PFSK-1 (cell line): ENCODE results near the gene PPP2R5B.

Experiments
- FOXP2 ChIP-seq: optimal IDR thresholded peaks from 2 replicates; pipeline ENCODE3; 2011; ENCODE audit warnings: borderline replicate concordance, control low read depth, inconsistent platforms; ENCODE audit not compliant: insufficient read depth; ENCODE audit errors: extremely low read length, extremely low read depth
- POLR2AphosphoS5 ChIP-seq: IDR thresholded peaks from 2 replicates; pipeline ENCODE4 v1.6.1; 2012; ENCODE audit warnings: low read depth, mild to moderate bottlenecking, control low read depth, low read length, moderate library complexity
- REST ChIP-seq, 2 experiments: IDR thresholded peaks; 2 replicates each; pipeline versions ENCODE4 v1.6.1 to v1.8.0; 2011 to 2012; ENCODE audit warnings: low read depth in 2 of 2, low read length in 2 of 2, control low read depth in 1 of 2, inconsistent platforms in 1 of 2, mild to moderate bottlenecking in 1 of 2, moderate library complexity in 1 of 2; ENCODE audit not compliant: insufficient read depth in 1 of 2
- SIN3A ChIP-seq: IDR thresholded peaks from 2 replicates; pipeline ENCODE4 v1.6.1; 2012; ENCODE audit warnings: mild to moderate bottlenecking, low read length, moderate library complexity, borderline replicate concordance; ENCODE audit not compliant: insufficient read depth
- TAF1 ChIP-seq: IDR thresholded peaks from 2 replicates; pipeline ENCODE4 v1.6.1; 2012; ENCODE audit warnings: low read length, control low read depth, borderline replicate concordance; ENCODE audit not compliant: insufficient read depth

The PPP2R5B gene

GRCh38 chr11:64887234-64887756 is 37.2 kb upstream of the PPP2R5B start:
- no peak for TF ChIP-seq REST (IDR thresholded peaks at IDR 0.05; ENCODE audit: insufficient read depth in 1 of 2, low read depth in 2 of 2, low read length in 2 of 2)
- TF ChIP-seq TAF1, result no peak
- TF ChIP-seq SIN3A, result no peak
- TF ChIP-seq FOXP2, result no peak
- TF ChIP-seq POLR2AphosphoS5, result no peak

- TF ChIP-seq POLR2AphosphoS5 (peak; percentile 50; the same call in 1 of the 2 replicates), FOXP2 (no peak)
These were observed 36.6 kb upstream of the PPP2R5B start for GRCh38 chr11:64887757-64888405.

- TF ChIP-seq POLR2AphosphoS5, result no peak
- TF ChIP-seq FOXP2, result no peak
- no peak for TF ChIP-seq REST (IDR thresholded peaks at IDR 0.05; ENCODE audit: insufficient read depth in 1 of 2, low read depth in 2 of 2, low read length in 2 of 2)
- TF ChIP-seq SIN3A, result no peak
- TF ChIP-seq TAF1, result no peak
These were observed 36.1 kb upstream of the PPP2R5B start for GRCh38 chr11:64888406-64888728.

GRCh38 chr11:64888729-64889511 is 35.6 kb upstream of the PPP2R5B start:
- TF ChIP-seq SIN3A (no peak), POLR2AphosphoS5 (no peak), REST (IDR thresholded peaks at IDR 0.05; ENCODE audit: insufficient read depth in 1 of 2, low read depth in 2 of 2, low read length in 2 of 2) (no peak), TAF1 (no peak), FOXP2 (no peak)

- TF ChIP-seq SIN3A (no peak), POLR2AphosphoS5 (no peak), FOXP2 (no peak), TAF1 (no peak), REST (IDR thresholded peaks at IDR 0.05; ENCODE audit: insufficient read depth in 1 of 2, low read depth in 2 of 2, low read length in 2 of 2) (no peak)
These were observed 34.0 kb upstream of the PPP2R5B start for GRCh38 chr11:64890522-64890939.
